Measurements from ENCODE around the gene SLC7A14. TPM values are rescaled to one million over a fixed set of nuclear protein-coding genes. Genes with fewer than 3 reads are reported as not detected.

SLC7A14 gene
- total and polyA plus RNA-seq, 10 of the 15 experiments (the other 5 are each of a cell fraction or from before 2014, with no cell fraction given) = not detected

- ChIA-PET POLR2A (no interaction called here), CTCF (no interaction called here), RAD21 (ENCODE audit: unreplicated experiment) (no interaction called here), SMC1A (ENCODE audit: uncharacterized antibody, unreplicated experiment) (interaction anchor here (0.6 kb wide), 1 partner anchor 204 kb away, joined by 3 read pairs; no protein-coding TSS in a partner anchor)
- H2AFZ ChIP-seq (ENCODE audit: control insufficient read depth, low read depth, low read length) = no peak overlapping the region
- no peak overlapping the region for H3K4me2 ChIP-seq (ENCODE audit: control insufficient read depth, insufficient read depth)
- no peaks in the 10 kb centered on the region for H3K4me1 ChIP-seq (ENCODE audit: control insufficient read depth, insufficient read depth, low read length)
- H3K4me3 ChIP-seq = no peak overlapping the region
- H3K27me3 ChIP-seq (replicated peaks in 1 of 2; ENCODE audit: control insufficient read depth in 2 of 2, insufficient read depth in 2 of 2, low read length in 1 of 2) = no peaks in the 10 kb centered on the region; a peak in 1 of 4 replicates
- TF ChIP-seq MYC (IDR thresholded peaks at IDR 0.05; ENCODE audit: insufficient read depth, insufficient read length, insufficient replicate concordance, low read length, severe bottlenecking) (no peak), PAX5 (IDR thresholded peaks at IDR 0.05; ENCODE audit: borderline replicate concordance, low read depth, low read length) (no peak), CEBPB (IDR thresholded peaks at IDR 0.05; ENCODE audit: borderline replicate concordance in 1 of 2, low read depth in 2 of 2, low read length in 2 of 2) (no peak), USF2 (IDR thresholded peaks at IDR 0.05; ENCODE audit: borderline replicate concordance, low read depth, low read length) (no peak), USF1 (IDR thresholded peaks at IDR 0.05; ENCODE audit: borderline replicate concordance, extremely low read length, insufficient read depth, low read depth, low read length) (no peak)
- no peaks in the 10 kb centered on the region for H3K9me3 ChIP-seq (replicated peaks; ENCODE audit: control insufficient read depth, insufficient read depth, low read length)
- in situ Hi-C loops (cut with MboI) (no loop called here), intact Hi-C loops (cut with micrococcal nuclease; ENCODE audit: unreplicated experiment) (no loop called here)
- no peaks in the 10 kb centered on the region for H3K36me3 ChIP-seq (ENCODE audit: control insufficient read depth in 2 of 2, insufficient read depth in 2 of 2, low read length in 1 of 2)
- H3K9ac ChIP-seq (ENCODE audit: control insufficient read depth, insufficient read depth, low read length) = no peak overlapping the region
- no TSS peak for BruUV-seq (replicated peaks)
- no peak for FAIRE-seq
- ATAC-seq = no peak
- no peaks in the 10 kb centered on the region for H3K79me2 ChIP-seq (ENCODE audit: control insufficient read depth, insufficient read depth, low read length)
- DNase-seq (ENCODE audit: low read depth, low spot score) = no peak
- no peaks in the 10 kb centered on the region for H4K20me1 ChIP-seq (ENCODE audit: control insufficient read depth, insufficient read depth)
- H3K27ac ChIP-seq (ENCODE audit: control insufficient read depth, insufficient read depth) = no peak overlapping the region
Measured at GRCh38 chr3:170605490-170605889, 19.6 kb upstream of the SLC7A14 start.
